Hepatocyte (in vitro differentiated cells): ENCODE data around the gene RPL28. TPM values are rescaled to one million over a fixed set of nuclear protein-coding genes. Genes with fewer than 3 reads are reported as not detected.
A peak's percentile ranks its signal among the peaks of the same experiment; 100 is the strongest.

Source experiments
- DNase-seq: peaks from one replicate; pipeline ENCODE4 v3.0.0-alpha.2; 2016; ENCODE audit warnings: low spot score
- H2AFZ ChIP-seq: fragments of 200-600 bp; sonication (generic); 2 replicates; pipeline ENCODE4 v1.6.0; 2016; ENCODE audit warnings: antibody characterized with exemption, mild to moderate bottlenecking
- H3K27ac ChIP-seq: fragments of 200-600 bp; sonication (generic); 2 replicates; pipeline ENCODE4 v1.5.1; 2016; ENCODE audit warnings: mild to moderate bottlenecking
- H3K27me3 ChIP-seq: fragments of 200-600 bp; sonication (generic); 2 replicates; pipeline ENCODE4 v1.6.1; 2016
- H3K36me3 ChIP-seq: fragments of 200-600 bp; sonication (generic); replicated peaks from 2 replicates; pipeline ENCODE4 v1.5.1; 2016; ENCODE audit warnings: low read depth; ENCODE audit not compliant: insufficient read depth
- H3K4me1 ChIP-seq: fragments of 200-600 bp; sonication (generic); 2 replicates; pipeline ENCODE4 v1.5.1; 2016; ENCODE audit warnings: mild to moderate bottlenecking, moderate library complexity; ENCODE audit not compliant: insufficient read depth
- H3K4me2 ChIP-seq: fragments of 200-600 bp; sonication (generic); 2 replicates; pipeline ENCODE4 v1.6.0; 2016
- H3K4me3 ChIP-seq: fragments of 200-600 bp; sonication (generic); 2 replicates; pipeline ENCODE4 v1.5.1; 2016; ENCODE audit warnings: mild to moderate bottlenecking
- H3K79me2 ChIP-seq: fragments of 200-600 bp; sonication (generic); 2 replicates; pipeline ENCODE4 v1.6.0; 2017; ENCODE audit warnings: mild to moderate bottlenecking
- H3K9me2 ChIP-seq: fragments of 200-600 bp; sonication (generic); replicated peaks from 2 replicates; pipeline ENCODE4 v1.6.0; 2017; ENCODE audit warnings: mild to moderate bottlenecking; ENCODE audit not compliant: insufficient read depth
- H3K9me3 ChIP-seq: fragments of 200-600 bp; sonication (generic); 2 replicates; pipeline ENCODE4 v1.5.1; 2016; ENCODE audit warnings: low read depth, mild to moderate bottlenecking
- H4K20me1 ChIP-seq: fragments of 200-600 bp; sonication (generic); 2 replicates; pipeline ENCODE4 v1.6.0; 2016; ENCODE audit warnings: mild to moderate bottlenecking; ENCODE audit not compliant: insufficient read depth, poor library complexity, severe bottlenecking
- EZH2 ChIP-seq: fragments of 200-600 bp; sonication (generic); IDR thresholded peaks from 2 replicates; pipeline ENCODE4 v1.6.1; 2016; ENCODE audit warnings: antibody characterized with exemption, mild to moderate bottlenecking, borderline replicate concordance
- EZH2phosphoT487 ChIP-seq: fragments of 200-600 bp; sonication (generic); IDR thresholded peaks from one replicate; pipeline ENCODE4 v1.6.1; 2018; ENCODE audit warnings: antibody characterized with exemption, mild to moderate bottlenecking, low read depth, moderate library complexity; ENCODE audit not compliant: unreplicated experiment, severe bottlenecking
- WGBS: methylation state at CpG from one replicate; pipeline ENCODE4 v1.1.6; 2016; ENCODE audit warnings: low lambda C conversion rate; ENCODE audit errors: missing lambda C conversion rate; 5-methylcytosine and 5-hydroxymethylcytosine counted together
- polyA plus RNA-seq: library from polyadenylated mRNA; unstranded; fragments of >200 nt; fragmentation: Nextera tagmentation; extraction: Ambion mirVana; gene quantifications from 2 replicates; pipeline ENCODE4 v1.2.1, GENCODE V29; 2016
- total RNA-seq: library from RNA; depleted of rRNA; stranded (reverse); fragments of >200 nt; gene quantifications from 2 replicates; pipeline ENCODE4 v1.2.3, GENCODE V29; 2014
- TF ChIP-seq, protein P1 (sequence below): fragments of 200-600 bp; sonication (generic); IDR thresholded peaks from 2 replicates; pipeline ENCODE4 v1.5.1; 2016; ENCODE audit warnings: antibody characterized with exemption, mild to moderate bottlenecking; ENCODE audit not compliant: poor library complexity

RPL28 gene
- total and polyA plus RNA-seq, 2 experiments from 2014 or later = 437 to 604 TPM

DNA sequence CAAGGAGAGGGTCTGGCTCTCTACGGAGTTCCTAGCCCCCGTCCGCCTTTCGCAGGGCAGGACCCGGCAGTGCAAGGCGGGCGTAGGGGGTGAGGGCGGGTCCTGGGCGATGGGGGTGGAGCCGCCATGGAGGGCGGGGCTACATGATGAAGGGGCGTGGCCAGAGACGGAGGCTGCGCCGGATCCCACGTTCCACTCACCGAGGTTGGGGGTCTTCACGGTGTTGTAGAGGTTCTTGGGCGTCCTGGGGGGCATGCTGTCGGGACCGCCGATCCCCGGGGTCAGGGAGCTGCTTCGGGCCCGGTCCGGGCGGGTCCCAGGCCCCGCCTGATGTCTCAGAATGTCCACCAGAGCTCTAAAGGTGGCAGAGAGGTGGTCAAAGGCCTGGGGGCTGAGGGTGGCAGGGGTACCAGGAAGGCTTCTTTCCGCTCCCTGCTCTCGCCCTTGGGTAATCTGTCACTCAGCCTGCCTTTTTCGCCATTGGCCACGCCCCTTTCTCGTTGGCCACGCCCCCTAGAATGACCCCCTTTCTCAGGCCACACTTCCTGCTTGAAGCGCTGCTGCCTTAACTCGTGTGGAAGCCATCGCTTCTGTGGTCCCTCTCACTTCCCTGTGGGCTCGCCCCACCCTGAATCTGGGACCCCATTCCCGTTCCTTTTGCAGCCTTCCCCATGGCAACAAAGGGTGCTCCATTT lies 54.8 kb downstream of the RPL28 start:
- H3K36me3 ChIP-seq = no peaks in the 10 kb centered on the region
- WGBS = 19% methylated on average over 29 of the region's 39 CpGs
- no peaks in the 10 kb centered on the region for H3K9me3 ChIP-seq
- H3K79me2 ChIP-seq = no peaks in the 10 kb centered on the region
- no peak overlapping the region for H3K4me2 ChIP-seq
- H3K9me2 ChIP-seq = no peaks in the 10 kb centered on the region
- no peak for DNase-seq
- peaks cover 58% of the 10 kb centered on the region for H3K27me3 ChIP-seq
- no peak overlapping the region for H3K27ac ChIP-seq
- no peak overlapping the region for H3K4me3 ChIP-seq
- H4K20me1 ChIP-seq = no peaks in the 10 kb centered on the region
- no peaks in the 10 kb centered on the region for H3K4me1 ChIP-seq
- H2AFZ ChIP-seq = no peak overlapping the region
- TF ChIP-seq, protein P1, sequence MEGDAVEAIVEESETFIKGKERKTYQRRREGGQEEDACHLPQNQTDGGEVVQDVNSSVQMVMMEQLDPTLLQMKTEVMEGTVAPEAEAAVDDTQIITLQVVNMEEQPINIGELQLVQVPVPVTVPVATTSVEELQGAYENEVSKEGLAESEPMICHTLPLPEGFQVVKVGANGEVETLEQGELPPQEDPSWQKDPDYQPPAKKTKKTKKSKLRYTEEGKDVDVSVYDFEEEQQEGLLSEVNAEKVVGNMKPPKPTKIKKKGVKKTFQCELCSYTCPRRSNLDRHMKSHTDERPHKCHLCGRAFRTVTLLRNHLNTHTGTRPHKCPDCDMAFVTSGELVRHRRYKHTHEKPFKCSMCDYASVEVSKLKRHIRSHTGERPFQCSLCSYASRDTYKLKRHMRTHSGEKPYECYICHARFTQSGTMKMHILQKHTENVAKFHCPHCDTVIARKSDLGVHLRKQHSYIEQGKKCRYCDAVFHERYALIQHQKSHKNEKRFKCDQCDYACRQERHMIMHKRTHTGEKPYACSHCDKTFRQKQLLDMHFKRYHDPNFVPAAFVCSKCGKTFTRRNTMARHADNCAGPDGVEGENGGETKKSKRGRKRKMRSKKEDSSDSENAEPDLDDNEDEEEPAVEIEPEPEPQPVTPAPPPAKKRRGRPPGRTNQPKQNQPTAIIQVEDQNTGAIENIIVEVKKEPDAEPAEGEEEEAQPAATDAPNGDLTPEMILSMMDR = no peak
- TF ChIP-seq EZH2phosphoT487 (no peak), EZH2 (no peak)

DNA sequence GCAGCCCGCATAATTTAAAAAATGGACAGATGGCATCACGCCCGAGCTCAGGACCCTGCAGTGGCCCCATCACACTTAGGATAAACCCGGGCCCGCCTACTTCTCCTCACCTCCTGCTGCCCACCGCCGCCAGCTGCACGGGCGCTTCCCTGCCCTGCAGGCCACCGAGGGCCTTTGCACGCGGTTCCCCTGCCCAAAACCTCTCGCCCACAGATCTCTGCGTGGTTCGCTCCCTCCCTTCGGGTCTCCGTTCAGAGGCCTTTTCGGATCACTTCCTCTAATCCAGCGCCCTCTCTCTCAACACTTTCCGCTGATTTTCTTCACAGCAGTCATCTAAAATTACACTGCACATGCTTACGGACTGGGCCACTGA lies 55.6 kb downstream of the RPL28 start:
- no peak for DNase-seq
- H3K27me3 ChIP-seq = peaks cover 61% of the 10 kb centered on the region
- H4K20me1 ChIP-seq = no peaks in the 10 kb centered on the region
- no peak overlapping the region for H3K4me3 ChIP-seq
- H2AFZ ChIP-seq = no peak overlapping the region
- no peak overlapping the region for H3K4me2 ChIP-seq
- H3K36me3 ChIP-seq = no peaks in the 10 kb centered on the region
- H3K27ac ChIP-seq = no peak overlapping the region
- H3K9me2 ChIP-seq = no peaks in the 10 kb centered on the region
- H3K79me2 ChIP-seq = no peaks in the 10 kb centered on the region
- TF ChIP-seq, protein P1 = no peak
- TF ChIP-seq EZH2 (no peak), EZH2phosphoT487 (peak; percentile 81)
- no peaks in the 10 kb centered on the region for H3K4me1 ChIP-seq
- no peaks in the 10 kb centered on the region for H3K9me3 ChIP-seq
- 14% methylated on average over 20 of the region's 21 CpGs for WGBS

DNA sequence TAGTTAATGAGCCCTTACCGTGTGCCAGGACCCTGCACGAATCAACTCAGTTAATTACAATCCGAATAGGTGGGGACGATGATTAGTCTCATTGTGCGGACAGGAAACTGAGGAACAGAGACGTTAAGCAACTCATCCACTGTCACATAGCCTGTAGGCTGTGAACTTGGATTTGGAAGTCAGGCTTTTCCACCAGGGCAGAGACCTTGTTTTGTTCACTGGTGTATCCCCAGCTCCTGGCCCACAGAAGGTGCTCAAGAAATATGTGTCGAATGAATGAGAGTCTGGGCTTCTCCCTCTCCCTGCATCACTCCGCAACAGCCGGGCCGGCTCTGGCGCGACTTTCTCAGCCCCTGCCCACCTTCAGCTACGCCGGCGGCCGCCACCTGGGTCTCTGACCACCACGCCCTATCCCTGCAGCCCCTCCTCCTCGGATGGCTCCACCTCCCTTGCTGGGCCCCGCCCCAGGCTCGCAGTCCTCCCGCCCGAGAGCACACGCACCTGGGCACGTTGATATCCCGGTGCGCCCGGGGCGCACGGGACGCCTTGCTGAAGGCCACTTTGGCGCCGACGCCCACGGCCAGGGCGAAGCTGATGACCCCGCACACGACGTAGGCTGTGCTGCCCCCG lies 56.1 kb downstream of the RPL28 start:
- no peaks in the 10 kb centered on the region for H3K36me3 ChIP-seq
- H3K27me3 ChIP-seq = peaks cover 63% of the 10 kb centered on the region
- no peak overlapping the region for H3K27ac ChIP-seq
- H2AFZ ChIP-seq = no peak overlapping the region
- no peaks in the 10 kb centered on the region for H4K20me1 ChIP-seq
- 3% methylated on average over 27 of the region's 39 CpGs for WGBS
- peak overlapping the region; percentile 46 for H3K4me2 ChIP-seq
- no peaks in the 10 kb centered on the region for H3K79me2 ChIP-seq
- H3K9me3 ChIP-seq = no peaks in the 10 kb centered on the region
- H3K4me3 ChIP-seq = no peak overlapping the region
- TF ChIP-seq EZH2 (peak; percentile 93), EZH2phosphoT487 (peak; percentile 18)
- TF ChIP-seq, protein P1 = no peak
- H3K9me2 ChIP-seq = no peaks in the 10 kb centered on the region
- no peak for DNase-seq
- H3K4me1 ChIP-seq = no peaks in the 10 kb centered on the region
